HEK293T (cell line): ENCODE results near the gene SUSD4.

ENCODE experiments used
- CTBP1 ChIP-seq: fragments of 450-650 bp; IDR thresholded peaks from 2 replicates; pipeline ENCODE4 v1.6.1; 2016; ENCODE audit warnings: borderline replicate concordance
- FOXA1 ChIP-seq: fragments of 450-650 bp; IDR thresholded peaks from 2 replicates; pipeline ENCODE4 v1.6.1; 2016; ENCODE audit warnings: mild to moderate bottlenecking
- FOXM1 ChIP-seq: fragments of 450-650 bp; IDR thresholded peaks from 2 replicates; pipeline ENCODE4 v1.6.1; 2017; ENCODE audit warnings: mild to moderate bottlenecking, borderline replicate concordance
- LEF1 ChIP-seq: fragments of 450-650 bp; IDR thresholded peaks from 2 replicates; pipeline ENCODE4 v1.6.1; 2017; ENCODE audit warnings: mild to moderate bottlenecking, borderline replicate concordance
- NFRKB ChIP-seq: fragments of 450-650 bp; IDR thresholded peaks from 2 replicates; pipeline ENCODE4 v1.6.1; 2016; ENCODE audit warnings: mild to moderate bottlenecking, moderate library complexity
- SP1 ChIP-seq: fragments of 450-650 bp; IDR thresholded peaks from 2 replicates; pipeline ENCODE4 v1.6.1; 2017
- SUZ12 ChIP-seq: fragments of 450-650 bp; IDR thresholded peaks from 2 replicates; pipeline ENCODE4 v1.6.1; 2016; ENCODE audit warnings: mild to moderate bottlenecking

DNA sequence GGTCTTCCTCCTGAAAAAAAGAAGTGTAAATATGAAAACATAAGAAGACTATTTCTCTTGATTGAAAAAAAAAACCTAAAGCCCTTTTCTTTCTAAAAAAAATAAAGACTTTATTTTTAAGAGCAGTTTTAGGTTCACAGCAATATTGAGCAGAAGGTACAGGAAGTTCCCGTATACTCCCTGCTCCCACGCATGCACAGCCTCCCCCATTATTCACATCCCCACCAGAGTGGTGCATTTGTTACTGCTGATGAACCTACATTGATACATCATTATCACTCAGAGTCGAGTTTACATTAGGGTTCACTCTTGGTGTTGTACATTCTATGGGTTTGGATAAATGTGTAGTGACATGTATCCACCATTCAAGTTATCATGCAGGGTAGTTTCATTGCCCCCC is 128.9 kb downstream of the SUSD4 start:
- TF ChIP-seq CTBP1 (no peak), LEF1 (no peak), FOXA1 (no peak), FOXM1 (no peak), NFRKB (no peak), SP1 (no peak), SUZ12 (no peak)
